Muscle layer of colon (tissue), 2 donors: ENCODE data around the gene UBA52.
A peak's percentile ranks its signal among the peaks of the same experiment; 100 is the strongest.
"Not testable (repeated sequence)": the region's sequence is repeated elsewhere in the genome, so short reads cannot be mapped to it uniquely, and the experiment has no call there.

ENCODE experiments used
- H3K27ac ChIP-seq: one replicate; pipeline ENCODE4 v1.7.0; 2013; ENCODE audit warnings: low read depth, mild to moderate bottlenecking, low read length, moderate library complexity
- H3K27me3 ChIP-seq, 2 donors: one replicate each; pipeline ENCODE4 v1.7.0; 2013; ENCODE audit warnings: low read length in 2 of 2, mild to moderate bottlenecking in 2 of 2; ENCODE audit not compliant: insufficient read depth in 2 of 2, control insufficient read depth in 1 of 2
- H3K36me3 ChIP-seq: one replicate; pipeline ENCODE4 v1.7.0; 2013; ENCODE audit warnings: mild to moderate bottlenecking, low read length; ENCODE audit not compliant: insufficient read depth
- H3K4me1 ChIP-seq: one replicate; pipeline ENCODE4 v1.7.0; 2013; ENCODE audit warnings: mild to moderate bottlenecking, low read length; ENCODE audit not compliant: insufficient read depth
- H3K4me3 ChIP-seq, 2 donors: one replicate each; pipeline ENCODE4 v1.7.0; 2013; ENCODE audit warnings: low read length in 2 of 2, low read depth in 1 of 2, mild to moderate bottlenecking in 1 of 2, moderate library complexity in 1 of 2
- H3K9ac ChIP-seq: one replicate; pipeline ENCODE4 v1.7.0; 2013; ENCODE audit warnings: low read length
- H3K9me3 ChIP-seq: one replicate; pipeline ENCODE4 v1.7.0; 2013; ENCODE audit warnings: mild to moderate bottlenecking, low read length
- donor health status: abdominal sarcoma.
- donor health status: Adenocarcinoma of cecum.

UBA52 gene

GRCh38 chr19:18538115-18538514, 33.5 kb upstream of the UBA52 start:
- peaks cover 38% of the 10 kb centered on the region for H3K36me3 ChIP-seq
- no peak overlapping the region for H3K27ac ChIP-seq
- H3K9me3 ChIP-seq = no peaks in the 10 kb centered on the region
- H3K9ac ChIP-seq = no peak overlapping the region
- no peak overlapping the region for H3K4me3 ChIP-seq
- peaks cover 9% of the 10 kb centered on the region for H3K4me1 ChIP-seq
- H3K27me3 ChIP-seq = no peaks in the 10 kb centered on the region

GRCh38 chr19:18539372-18539771, 32.3 kb upstream of the UBA52 start:
- Histone ChIP-seq H3K4me3 (no peak overlapping the region), H3K9me3 (no peaks in the 10 kb centered on the region), H3K9ac (no peak overlapping the region), H3K27me3 (no peaks in the 10 kb centered on the region), H3K36me3 (peaks cover 37% of the 10 kb centered on the region), H3K4me1 (peaks cover 16% of the 10 kb centered on the region), H3K27ac (no peak overlapping the region)

- not testable (repeated sequence) for H3K4me3 ChIP-seq, H3K27ac ChIP-seq, H3K9me3 ChIP-seq, H3K9ac ChIP-seq, H3K27me3 ChIP-seq
- H3K4me1 ChIP-seq = peaks cover 16% of the 10 kb centered on the region
- H3K36me3 ChIP-seq = peaks cover 37% of the 10 kb centered on the region
Observed at GRCh38 chr19:18540200-18540599, 31.5 kb upstream of the UBA52 start.

GRCh38 chr19:18541258-18541991, 30.2 kb upstream of the UBA52 start:
- Histone ChIP-seq H3K4me1 (peaks cover 16% of the 10 kb centered on the region), H3K27ac (no peak overlapping the region), H3K4me3 (peak overlapping the region in 1 of 2 donors; percentile 21), H3K9ac (no peak overlapping the region), H3K9me3 (no peaks in the 10 kb centered on the region), H3K27me3 (no peaks in the 10 kb centered on the region), H3K36me3 (peaks cover 31% of the 10 kb centered on the region)

- H3K9ac ChIP-seq = peak overlapping the region; percentile 83
- peak overlapping the region; percentile 84 for H3K27ac ChIP-seq
- no peaks in the 10 kb centered on the region for H3K27me3 ChIP-seq
- H3K9me3 ChIP-seq = no peaks in the 10 kb centered on the region
- H3K36me3 ChIP-seq = peaks cover 23% of the 10 kb centered on the region
- H3K4me1 ChIP-seq = peaks cover 16% of the 10 kb centered on the region
- H3K4me3 ChIP-seq = peak overlapping the region; percentile 21 to 59
Observed at GRCh38 chr19:18541992-18542940, 29.4 kb upstream of the UBA52 start.

GRCh38 chr19:18542941-18543813, 28.5 kb upstream of the UBA52 start, which contains the start of gene FKBP8:
FKBP8 (minus strand) TSS chr19:18543573; CDS start chr19:18541970, 1,603 bp downstream.
- Histone ChIP-seq H3K9me3 (no peaks in the 10 kb centered on the region), H3K4me3 (peak within 1 kb of the TSS; percentile 38 to 64), H3K27ac (peak within 1 kb of the TSS; percentile 84), H3K9ac (peak within 1 kb of the TSS; percentile 83), H3K36me3 (peaks cover 16% of the 10 kb centered on the region), H3K27me3 (no peaks in the 10 kb centered on the region), H3K4me1 (peaks cover 16% of the 10 kb centered on the region)

GRCh38 chr19:18543814-18544475, 27.7 kb upstream of the UBA52 start:
- no peak overlapping the region for H3K27ac ChIP-seq
- no peaks in the 10 kb centered on the region for H3K9me3 ChIP-seq

GRCh38 chr19:18551631-18552030, 20.0 kb upstream of the UBA52 start:
- Histone ChIP-seq H3K9me3 (no peaks in the 10 kb centered on the region), H3K4me3 (no peak overlapping the region), H3K27ac (no peak overlapping the region), H3K27me3 (no peaks in the 10 kb centered on the region), H3K9ac (no peak overlapping the region), H3K4me1 (no peaks in the 10 kb centered on the region), H3K36me3 (no peaks in the 10 kb centered on the region)

More at GRCh38 chr19:18543814-18544475, 27.7 kb upstream of the UBA52 start:
- no peaks in the 10 kb centered on the region for H3K27me3 ChIP-seq
- H3K36me3 ChIP-seq = peaks cover 16% of the 10 kb centered on the region
- peak overlapping the region; percentile 49 for H3K9ac ChIP-seq
- peak overlapping the region in 1 of 2 donors; percentile 64 for H3K4me3 ChIP-seq
- peaks cover 16% of the 10 kb centered on the region for H3K4me1 ChIP-seq

GRCh38 chr19:18557411-18558201, 14.1 kb upstream of the UBA52 start, which contains the start of gene KXD1:
KXD1 (plus strand) TSS chr19:18557870; CDS start chr19:18562057, 4,187 bp downstream.
- Histone ChIP-seq H3K27me3 (no peaks in the 10 kb centered on the region), H3K27ac (peak within 1 kb of the TSS; percentile 98), H3K4me1 (peaks cover 9% of the 10 kb centered on the region), H3K9ac (peak within 1 kb of the TSS; percentile 98), H3K4me3 (peak within 1 kb of the TSS; percentile 91 to 94), H3K36me3 (peaks cover 12% of the 10 kb centered on the region), H3K9me3 (no peaks in the 10 kb centered on the region)

GRCh38 chr19:18558202-18558555, 13.5 kb upstream of the UBA52 start:
- no peaks in the 10 kb centered on the region for H3K9me3 ChIP-seq
- H3K4me3 ChIP-seq = peak overlapping the region; percentile 91 to 94
- peak overlapping the region; percentile 98 for H3K9ac ChIP-seq
- H3K4me1 ChIP-seq = peaks cover 9% of the 10 kb centered on the region
- peaks cover 17% of the 10 kb centered on the region for H3K36me3 ChIP-seq
- no peaks in the 10 kb centered on the region for H3K27me3 ChIP-seq
- H3K27ac ChIP-seq = peak overlapping the region; percentile 98
